ENCODE results near the gene BYSL.
A peak's percentile ranks its signal among the peaks of the same experiment; 100 is the strongest.

BYSL gene

DNA sequence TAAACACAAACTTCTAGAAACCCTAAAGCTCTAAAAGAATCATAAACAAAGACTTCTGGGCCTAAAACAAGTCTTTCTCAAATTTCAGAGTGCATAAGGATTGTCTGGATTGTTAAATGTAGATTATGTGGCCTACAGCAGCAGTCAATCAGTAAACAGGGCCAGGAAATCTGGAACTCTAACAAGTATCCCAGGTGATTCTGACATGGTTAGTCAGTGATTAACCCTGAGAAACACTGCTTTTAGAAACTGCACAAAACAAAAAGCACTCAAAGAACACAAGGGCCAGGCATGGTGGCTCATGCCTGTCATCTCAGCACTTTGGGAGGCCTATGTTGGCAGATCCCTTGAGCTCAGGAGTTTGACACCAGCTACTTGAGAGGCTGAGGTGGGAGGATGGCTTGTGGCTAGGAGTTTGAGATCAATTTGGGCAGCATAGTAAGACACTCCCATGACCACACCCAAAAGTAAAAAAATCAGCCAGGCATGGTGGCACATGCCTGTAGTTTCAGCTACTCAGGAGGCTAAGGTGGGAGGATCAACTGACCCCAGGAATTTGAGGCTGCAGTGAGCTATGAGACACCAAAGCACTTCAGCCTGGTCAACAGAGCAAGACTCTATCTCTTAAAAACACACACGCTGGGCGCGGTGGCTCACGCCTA is 6.3 kb upstream of the BYSL start:
- DNase-seq (ENCODE audit: low read depth): no peak

DNA sequence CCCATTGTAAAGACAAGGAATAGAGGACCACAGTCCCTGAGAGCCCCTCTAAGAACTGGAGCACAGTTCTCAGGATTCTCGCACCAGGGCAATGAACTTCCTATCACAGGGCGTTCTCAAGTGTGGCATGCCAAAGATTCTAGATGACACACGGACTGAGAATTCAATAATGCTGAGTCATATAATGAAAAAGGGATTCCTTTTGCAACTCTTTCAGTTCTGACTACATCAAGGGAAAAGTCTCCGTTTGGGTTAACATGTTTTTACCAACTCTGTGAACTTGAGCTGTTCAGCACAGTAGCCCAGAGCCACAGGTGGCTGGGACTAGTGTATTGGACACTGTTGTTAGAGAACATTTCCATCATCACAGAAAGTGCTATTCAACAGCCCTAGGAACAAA is 3.8 kb upstream of the BYSL start:
- DNase-seq (ENCODE audit: low read depth): no peak

DNA sequence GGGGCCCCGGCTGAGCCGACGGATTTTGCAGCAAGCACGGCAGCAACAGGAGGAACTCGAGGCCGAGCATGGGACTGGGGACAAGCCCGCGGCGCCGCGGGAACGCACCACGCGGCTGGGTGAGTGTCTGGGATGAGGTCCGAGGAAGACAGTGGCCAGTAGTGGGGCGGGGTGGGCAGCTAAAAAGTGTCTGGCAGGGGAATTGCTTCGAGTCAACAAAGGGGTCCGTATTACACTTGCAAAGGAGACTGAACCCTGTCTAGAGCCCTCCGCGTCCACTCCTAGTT is 356 bp downstream of the BYSL start:
- no peak for DNase-seq (ENCODE audit: low read depth)

DNA sequence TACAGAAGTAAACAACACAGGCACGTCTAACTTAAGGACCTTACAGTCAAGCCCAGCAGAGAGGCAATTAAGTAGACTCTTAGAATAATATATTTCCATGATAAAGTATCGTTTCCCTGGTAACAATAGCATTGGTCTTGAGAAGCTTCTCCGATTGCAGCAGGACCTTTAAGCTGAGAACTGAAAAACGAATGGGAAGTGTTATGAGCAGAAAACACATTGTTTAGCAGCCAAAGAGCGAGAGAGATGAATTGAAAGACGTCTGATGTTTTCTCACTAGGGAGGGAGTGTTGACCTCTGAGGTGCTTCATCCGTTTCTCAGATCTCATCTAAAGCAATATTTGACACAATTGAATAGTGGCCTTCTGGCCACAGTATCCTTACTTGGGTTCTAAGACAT is 855 bp downstream of the BYSL start:
- DNase-seq (ENCODE audit: low read depth): no peak

DNA sequence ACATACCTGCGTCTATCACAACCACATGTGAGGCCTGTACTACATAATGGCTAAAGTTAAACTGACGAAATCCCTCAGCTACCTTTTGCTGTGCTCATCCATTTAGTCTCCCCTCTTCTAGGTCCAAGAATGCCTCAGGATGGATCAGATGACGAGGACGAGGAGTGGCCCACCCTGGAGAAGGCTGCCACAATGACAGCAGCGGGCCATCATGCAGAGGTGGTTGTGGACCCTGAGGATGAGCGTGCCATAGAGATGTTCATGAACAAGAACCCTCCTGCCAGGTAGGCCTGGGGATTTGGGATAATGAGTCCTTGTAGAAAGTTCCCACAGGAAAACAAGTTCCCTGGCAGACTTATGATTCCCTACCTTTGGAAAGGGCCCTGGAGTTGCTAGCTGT is 6.0 kb downstream of the BYSL start:
- DNase-seq (ENCODE audit: low read depth): no peak

DNA sequence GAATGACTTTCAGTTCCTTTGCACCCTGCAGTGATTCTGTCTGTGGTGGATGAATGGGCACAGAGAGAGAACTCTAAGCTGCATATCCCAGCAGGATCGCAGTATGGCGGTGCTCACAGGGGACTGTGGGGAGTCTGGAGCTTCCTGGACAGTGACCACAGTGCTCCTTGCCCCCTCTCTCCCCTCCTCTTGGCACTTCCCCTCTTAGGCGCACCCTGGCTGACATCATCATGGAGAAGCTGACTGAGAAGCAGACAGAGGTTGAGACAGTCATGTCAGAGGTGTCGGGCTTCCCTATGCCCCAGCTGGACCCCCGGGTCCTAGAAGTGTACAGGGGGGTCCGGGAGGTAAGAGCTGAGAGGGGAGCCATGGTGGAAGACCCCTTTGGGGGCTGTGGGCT is 8.6 kb downstream of the BYSL start:
- no peak for DNase-seq (ENCODE audit: low read depth)

DNA sequence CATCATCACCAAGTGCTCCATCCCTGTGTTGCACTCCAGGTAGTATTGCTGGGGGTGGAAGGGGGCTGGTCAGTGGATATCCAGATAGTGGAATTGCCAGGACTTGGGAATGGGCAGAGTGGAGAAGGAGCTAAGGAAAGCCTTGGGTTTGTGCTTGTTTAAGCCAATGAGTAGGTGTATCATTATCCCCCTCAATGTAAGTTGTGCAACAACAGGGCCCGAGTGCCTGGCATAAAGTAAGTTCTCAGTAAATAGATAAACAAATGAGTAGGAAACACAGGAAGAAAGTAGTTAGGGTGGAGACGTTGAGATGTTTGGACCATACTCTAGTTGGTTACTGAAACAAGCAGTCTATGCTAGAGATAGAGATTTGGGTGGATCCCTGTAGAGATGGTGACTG is 10.5 kb downstream of the BYSL start:
- DNase-seq (ENCODE audit: low read depth): no peak

DNA sequence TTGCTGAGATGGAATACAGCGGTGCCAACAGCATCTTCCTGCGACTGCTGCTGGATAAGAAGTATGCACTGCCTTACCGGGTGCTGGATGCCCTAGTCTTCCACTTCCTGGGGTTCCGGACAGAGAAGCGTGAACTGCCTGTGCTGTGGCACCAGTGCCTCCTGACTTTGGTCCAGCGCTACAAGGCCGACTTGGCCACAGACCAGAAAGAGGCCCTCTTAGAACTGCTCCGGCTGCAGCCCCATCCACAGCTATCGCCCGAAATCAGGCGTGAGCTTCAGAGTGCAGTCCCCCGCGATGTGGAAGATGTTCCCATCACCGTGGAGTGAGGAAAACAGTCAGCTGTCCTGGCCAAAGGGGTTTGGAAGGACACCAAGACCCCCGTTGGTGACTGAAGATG is 11.1 kb downstream of the BYSL start:
- DNase-seq (ENCODE audit: low read depth): no peak

DNA sequence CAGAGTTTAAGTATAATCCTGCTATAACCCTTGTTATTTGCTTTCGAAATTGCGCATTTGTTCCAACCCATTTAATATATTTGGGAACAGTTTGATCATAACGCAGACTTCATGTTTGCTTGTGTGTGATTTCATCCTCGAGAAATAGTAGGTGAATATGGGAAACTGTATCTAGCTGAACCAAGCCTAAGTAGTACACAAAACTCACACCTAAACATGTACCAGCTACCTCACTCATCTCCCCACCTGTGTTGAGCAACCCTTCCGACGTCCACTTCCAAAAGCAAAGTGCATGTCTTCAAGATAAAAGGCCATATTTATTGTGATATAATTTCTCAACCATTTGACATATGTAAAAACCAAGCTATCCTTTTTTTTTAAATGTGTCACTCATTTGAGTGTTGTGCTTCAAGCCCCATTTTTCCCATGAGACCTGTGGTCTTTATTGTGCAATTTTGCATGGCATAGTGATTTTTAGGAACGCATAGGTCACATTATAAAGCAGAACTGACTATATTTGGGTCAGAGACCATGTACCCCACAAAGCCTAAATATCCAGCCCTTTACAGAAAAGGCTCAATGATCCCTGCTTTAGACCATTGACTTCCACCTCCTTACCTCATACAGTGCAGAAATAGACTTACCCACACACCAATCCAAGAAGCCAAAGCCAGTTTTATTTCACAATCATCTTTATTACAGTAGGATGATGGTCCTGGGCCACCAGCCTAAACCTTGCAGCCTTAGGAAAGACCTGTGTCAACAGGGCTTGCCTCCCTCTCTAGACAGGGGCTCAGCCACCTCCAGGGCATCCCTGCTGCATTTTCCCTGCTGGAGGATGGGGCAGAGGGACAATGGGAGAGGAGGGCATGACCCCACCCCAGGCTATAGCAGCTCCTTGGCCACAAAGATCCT is 13.2 kb downstream of the BYSL start:
- DNase-seq (ENCODE audit: low read depth): no peak

DNA sequence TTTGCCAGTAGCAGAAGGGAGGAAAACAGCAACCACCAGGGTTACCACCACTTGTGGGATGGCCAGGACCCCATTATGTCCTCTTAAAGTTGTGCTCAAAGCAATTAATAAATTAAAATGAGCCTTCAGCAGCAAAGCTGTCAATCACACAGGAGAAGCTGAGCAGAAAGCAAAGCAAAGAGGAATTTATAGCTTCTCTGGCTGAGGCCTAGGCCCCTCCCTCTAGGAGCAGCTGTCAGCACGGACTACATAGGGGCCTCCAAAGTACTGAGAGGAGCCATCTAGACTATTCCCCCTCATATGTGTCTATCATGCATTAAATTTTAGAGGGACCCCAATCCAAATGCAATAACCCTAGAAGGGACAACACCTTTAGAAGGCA is 13.9 kb downstream of the BYSL start:
- no peak for DNase-seq (ENCODE audit: low read depth)

DNA sequence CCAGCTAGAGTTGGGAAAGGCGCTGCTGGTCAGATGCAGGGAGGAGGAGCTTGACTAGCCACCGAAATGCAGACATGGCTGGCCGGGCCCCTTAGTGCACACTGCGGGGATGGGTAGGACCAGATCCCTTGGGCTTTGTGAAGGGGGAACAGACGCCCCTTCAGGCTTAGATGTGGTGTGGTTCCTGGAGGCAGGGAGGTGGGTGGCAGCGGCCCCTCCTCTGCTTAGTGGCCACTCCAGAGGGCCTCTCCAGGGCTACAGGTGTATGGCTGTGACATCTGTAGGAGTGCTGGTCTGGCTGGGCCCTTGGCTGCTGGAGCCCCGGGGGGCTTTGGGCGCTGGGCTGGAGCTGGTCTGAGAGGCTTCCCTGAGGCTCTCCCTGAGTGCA is 14.4 kb downstream of the BYSL start:
- no peak for DNase-seq (ENCODE audit: low read depth)

DNA sequence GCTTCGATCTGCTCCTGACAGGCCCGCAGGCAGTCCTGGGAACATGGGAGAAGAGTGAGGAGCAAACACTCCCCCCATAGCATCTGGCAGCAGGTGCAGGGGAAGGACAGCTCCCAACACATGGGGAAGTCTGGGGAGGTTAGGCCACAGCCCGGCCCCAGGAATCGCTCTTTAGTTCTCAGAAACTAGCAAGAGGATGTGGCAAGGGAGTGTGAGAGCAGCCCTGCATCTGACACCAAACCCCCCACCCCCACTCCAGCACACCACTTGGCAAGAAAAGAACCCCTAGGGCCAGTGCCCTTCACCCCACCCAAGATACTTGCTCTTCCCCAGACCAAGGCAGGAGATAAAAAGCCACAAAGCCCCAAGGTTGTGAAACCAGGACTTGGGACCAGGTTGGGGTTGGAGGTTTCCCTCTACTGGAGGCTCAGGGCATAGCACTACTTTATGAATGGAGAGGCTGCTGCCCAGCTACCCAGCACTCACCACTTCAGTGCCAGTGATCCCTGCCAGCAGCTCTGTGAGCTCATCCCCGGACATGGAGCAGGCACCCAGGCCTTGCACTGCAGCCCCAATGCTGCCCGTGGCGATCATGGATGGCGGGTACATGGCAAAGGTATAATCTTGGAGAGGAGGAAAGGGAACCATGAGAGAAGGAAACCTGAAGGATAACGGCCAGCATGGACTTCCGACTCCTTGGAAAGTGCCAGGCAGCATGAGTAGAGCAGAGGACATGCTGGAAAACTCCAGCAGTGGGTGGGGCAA is 15.0 kb downstream of the BYSL start:
- DNase-seq (ENCODE audit: low read depth): peak; percentile 46

DNA sequence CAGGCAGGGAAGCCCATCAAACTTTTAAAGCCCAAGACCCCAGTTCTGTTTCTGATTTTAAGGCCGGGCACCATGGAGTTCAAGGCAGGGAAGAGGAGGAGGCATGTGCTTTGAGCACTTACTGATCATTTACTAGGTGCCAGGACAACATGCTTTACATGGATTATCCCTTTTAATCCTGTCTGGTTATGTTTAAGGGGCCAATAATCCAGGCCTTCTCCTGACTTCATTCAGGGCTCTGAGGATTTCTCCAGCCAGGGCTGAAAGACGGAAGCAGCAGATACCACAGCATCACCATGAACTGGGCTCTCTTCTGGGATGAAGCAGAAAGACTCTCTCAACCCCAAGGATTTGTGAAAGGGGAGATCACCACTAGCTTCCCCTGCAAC is 16.2 kb downstream of the BYSL start:
- no peak for DNase-seq (ENCODE audit: low read depth)

DNA sequence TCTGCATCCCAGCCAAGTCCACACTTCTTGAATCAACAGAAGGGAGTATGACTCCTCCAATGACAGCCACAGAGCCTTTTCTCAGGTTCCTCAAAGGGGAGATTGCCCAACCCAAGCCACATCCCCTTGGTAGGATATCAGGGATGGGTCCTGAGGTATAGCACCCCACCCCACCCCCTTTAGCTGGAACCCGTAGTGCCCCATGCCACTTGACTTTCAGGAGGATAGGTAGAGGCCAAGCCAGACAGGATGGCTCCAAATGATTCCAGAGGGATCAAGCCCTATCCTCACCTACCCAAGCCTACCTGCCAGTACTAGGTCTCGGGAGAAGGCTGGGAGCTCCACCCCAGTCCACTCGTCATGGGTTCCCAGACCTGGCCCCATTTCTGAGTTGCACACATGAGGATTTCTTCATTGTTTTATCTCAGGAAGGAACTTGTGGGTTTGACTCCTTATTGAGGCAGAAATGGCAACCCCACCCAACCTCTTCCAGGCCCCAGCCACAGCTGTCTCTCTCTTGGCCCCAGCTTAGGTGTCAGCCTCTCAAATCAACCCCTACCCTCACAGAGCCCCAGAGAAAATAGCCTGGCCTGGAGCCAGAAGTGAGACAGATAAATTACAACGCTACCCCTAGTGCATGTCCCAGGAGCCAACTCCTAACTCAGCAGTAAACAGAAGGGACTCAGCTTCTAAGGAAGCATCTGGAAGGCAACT is 16.7 kb downstream of the BYSL start:
- no peak for DNase-seq (ENCODE audit: low read depth)

DNA sequence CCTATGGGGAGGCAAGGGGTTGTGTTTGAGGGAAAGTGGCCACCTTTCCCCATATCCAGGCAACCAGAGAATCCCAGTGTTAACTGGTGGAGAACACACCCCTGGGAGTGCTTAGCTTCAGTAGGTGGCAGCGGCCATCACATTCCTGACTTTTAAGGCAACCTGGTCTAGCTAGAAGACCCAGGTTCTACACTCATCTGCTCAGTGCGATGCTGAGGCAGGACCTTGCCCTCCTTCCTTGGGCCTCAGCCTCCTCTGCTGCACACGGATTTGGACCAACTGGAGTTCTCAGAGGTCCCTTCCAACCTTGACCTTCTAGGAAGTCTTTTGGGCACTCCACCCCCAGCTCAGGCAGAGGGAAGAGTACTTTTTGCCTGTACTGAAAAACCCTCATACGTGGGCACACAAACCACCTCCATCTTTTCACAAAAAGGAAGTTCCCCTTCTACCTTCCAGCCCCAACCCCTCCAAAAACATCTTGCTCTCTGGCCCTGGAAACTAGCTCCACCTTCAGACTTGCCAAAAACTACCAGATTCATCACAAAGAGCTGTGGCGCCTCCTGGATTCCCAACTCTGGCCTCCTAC is 17.4 kb downstream of the BYSL start:
- no peak for DNase-seq (ENCODE audit: low read depth)

DNA sequence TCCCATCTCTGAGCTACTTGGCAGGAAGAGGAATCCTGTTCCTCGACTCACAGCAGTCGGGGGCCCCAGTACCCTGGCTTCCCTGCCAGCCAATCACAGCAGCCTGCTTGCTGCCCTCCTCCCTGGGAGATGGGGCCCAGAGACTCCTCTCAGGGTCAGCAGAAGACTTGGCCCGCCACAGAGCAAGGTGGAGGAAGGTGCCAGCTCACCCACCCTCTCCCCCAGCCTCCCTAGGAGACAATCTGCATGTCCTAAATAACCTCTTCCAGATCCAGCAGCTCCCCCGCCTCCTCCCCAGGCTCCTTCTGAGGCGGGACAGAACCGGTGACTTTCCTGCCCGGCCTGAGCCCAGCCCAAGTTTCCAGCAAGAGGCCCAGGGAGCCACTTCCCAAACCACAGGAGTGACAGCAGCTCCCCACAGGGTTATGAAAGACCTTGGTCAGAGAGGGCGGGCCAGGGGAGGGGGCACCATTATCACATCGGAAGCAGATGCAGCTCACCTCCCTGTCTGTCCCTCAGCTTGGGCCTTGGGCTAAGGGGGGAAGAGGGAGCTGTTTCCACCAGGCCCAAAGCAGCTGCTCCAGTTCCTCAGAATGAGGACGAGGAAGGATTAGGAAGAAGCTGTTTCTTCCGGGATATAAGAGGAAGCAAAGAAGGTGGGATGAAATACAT is 18.0 kb downstream of the BYSL start:
- no peak for DNase-seq (ENCODE audit: low read depth)

DNA sequence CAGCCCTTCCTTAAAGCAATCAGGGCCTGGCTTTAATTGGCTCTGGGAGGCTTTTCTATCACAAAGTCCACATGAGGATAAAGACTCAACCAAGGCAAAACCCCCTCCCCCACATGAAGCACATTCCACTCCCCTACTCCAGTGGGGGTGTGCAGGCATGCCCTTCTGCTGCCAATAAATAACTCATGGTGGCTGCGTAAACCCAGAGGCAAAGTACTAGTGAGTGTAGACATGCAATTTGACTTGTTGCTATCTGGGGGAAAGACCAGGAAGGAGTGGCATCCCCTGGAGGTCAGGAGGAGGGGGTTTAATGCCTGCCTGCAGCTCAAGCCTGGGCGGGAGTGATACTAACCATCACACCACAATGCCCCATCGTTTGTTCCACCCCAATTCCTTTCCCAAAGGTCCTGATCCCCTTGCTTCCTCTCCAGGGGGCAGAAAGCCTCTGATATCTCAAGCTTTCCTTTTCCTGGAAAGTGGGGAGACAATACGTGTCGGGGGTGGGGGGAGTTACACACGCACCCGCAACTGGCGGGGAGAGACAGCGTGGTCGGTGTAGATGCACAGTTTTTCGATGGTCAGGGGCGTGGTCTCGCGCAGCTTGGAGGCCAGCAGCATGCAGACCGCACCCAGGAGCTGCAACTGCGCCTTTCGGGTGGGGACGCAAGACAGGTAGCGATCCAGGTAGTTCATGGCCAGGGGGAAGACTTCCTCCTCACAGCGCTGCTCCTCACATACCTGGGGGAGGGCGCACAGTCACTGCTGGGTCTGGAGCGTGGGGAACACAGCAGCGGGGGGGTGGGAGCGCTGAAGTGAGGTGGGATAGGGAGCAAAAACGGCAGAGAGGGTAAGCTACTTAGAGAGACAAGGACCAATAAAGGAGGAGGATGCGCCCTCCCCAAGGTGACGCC is 18.8 kb downstream of the BYSL start:
- DNase-seq (ENCODE audit: low read depth): no peak

DNA sequence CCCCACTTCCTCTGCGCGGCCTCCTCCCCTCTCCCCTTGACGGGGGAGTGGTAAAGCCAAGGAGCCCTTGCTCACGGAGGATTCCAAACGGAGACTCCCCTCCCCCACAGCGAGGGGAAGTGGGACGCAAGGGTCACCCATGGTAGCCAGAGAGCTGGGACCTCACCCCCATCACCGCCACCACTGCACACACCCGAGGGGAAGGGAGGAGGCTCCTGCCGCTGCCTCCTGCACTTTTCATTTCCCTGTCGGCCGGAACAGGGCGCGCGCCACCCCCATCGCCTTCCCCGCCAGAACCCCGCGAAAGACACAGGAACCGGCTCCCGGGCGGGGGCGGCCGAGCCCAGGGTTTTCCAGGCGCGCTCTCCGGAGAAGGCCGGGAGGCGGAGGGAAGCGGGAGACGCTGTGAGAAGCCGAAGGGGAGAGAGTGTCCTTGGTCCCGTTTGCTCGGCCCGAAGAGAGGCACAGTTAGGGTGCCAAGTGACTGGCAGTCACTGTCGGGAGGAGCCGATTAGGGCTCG is 19.5 kb downstream of the BYSL start:
- DNase-seq (ENCODE audit: low read depth): no peak

DNA sequence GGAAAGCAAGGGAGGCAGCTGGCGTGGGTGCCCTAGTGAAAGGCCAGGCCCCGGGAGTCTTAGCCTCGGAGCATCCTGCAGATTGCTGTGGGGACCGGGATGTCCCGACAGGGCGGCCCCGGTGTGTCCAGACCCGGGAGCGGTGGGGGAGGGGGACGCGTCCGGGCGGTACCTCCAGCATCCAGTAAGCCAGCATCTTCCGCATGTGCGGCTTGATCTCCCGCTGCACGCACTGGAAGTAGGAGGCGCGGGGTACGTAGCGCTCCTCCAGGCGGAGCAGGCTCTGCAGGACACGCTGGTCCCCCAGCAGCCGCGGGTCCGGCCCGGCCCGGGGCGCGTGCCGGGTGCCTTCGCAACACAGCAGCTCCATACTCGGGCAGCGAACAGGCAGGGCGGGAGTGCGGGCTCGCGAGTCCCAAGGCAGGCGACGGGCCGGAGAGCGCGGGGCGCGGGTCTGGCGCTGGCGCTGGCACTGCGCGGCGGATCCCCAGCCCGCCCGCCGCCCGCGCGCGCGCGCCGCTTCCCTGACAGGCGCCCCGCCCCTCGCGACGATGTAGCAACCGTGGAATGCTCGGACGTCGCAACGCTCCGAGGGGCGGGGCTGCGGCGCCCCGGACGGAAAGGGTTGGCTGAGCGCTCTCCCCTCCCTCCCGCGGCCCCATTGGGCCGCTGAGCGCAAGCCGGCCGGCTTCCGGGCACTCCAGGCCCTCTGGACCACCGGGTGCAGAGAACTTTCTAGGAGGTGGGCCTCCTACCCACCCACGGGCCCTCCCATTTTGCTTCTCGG is 20.2 kb downstream of the BYSL start, which contains the start of gene CCND3:
Gene CCND3, minus strand, starts transcription at position 529 of the 787 bp plus-strand sequence. Its CDS starts 159 bp downstream, at position 370.
- DNase-seq (ENCODE audit: low read depth): peak; percentile 67

All from stimulated activated CD8-positive, alpha-beta memory T cell treated with anti-CD3 and anti-CD28 coated beads, Interleukin-15, amount 100 ng/mL, for 1 hour (primary cell).